Astrocyte (in vitro differentiated cells and primary cell): ENCODE measurements around the gene MRPL33.

Experiments
- CTCF ChIP-seq: IDR thresholded peaks from 2 replicates; pipeline ENCODE4 v1.5.1; 2011; ENCODE audit warnings: low read depth, mild to moderate bottlenecking, inconsistent platforms, low read length, moderate library complexity; ENCODE audit not compliant: insufficient read depth
- EZH2 ChIP-seq: IDR thresholded peaks from 2 replicates; pipeline ENCODE4 v1.6.1; 2012; ENCODE audit warnings: mild to moderate bottlenecking, low read length, inconsistent platforms; ENCODE audit not compliant: insufficient read depth

GRCh38 chr2:27798948-27799645, 27.6 kb downstream of the MRPL33 start:
- no peak for TF ChIP-seq CTCF
- TF ChIP-seq EZH2, result no peak
